PC-9 (cell line): ENCODE results near the gene MGAT1. TPM values are rescaled to one million over a fixed set of nuclear protein-coding genes. Genes with fewer than 3 reads are reported as not detected.

ENCODE experiments used
- BruUV-seq: library from RNA; stranded (reverse); fragments of 400-500 nt; replicated peaks from 2 replicates; lab custom pipeline; 2021; lab: Mats Ljungman, UMichigan
- CTCF ChIA-PET: fragments of 300-600 bp; sonication (Branson Sonifier 250); formaldehyde crosslinking; loops from one replicate; lab custom pipeline; 2022; ENCODE audit warnings: antibody characterized with exemption; lab: Charles Lee
- POLR2A ChIA-PET: fragments of 300-600 bp; sonication (Branson Sonifier 250); formaldehyde crosslinking; loops from one replicate; lab custom pipeline; 2022; ENCODE audit warnings: antibody characterized with exemption; ENCODE audit not compliant: unreplicated experiment; lab: Charles Lee
- DNase-seq, 2 experiments: peaks; one replicate each; pipeline versions ENCODE4 v3.0.0 to v3.0.0-alpha.2; 2015 to 2022; ENCODE audit warnings: mixed read lengths in 1 of 2
- H2AFZ ChIP-seq: fragments of 200-600 bp; sonication (generic); 2 replicates; pipeline ENCODE4 v1.8.1; 2017; ENCODE audit warnings: antibody characterized with exemption
- H3F3A ChIP-seq: fragments of 200-600 bp; sonication (generic); 2 replicates; pipeline ENCODE4 v1.8.1; 2017; ENCODE audit warnings: antibody characterized with exemption, mild to moderate bottlenecking, low read depth; ENCODE audit not compliant: insufficient read depth
- H3K27ac ChIP-seq: fragments of 200-600 bp; sonication (generic); 2 replicates; pipeline ENCODE4 v1.6.1; 2016; ENCODE audit warnings: mixed run types
- H3K27me3 ChIP-seq: fragments of 200-600 bp; sonication (generic); 2 replicates; pipeline ENCODE4 v1.6.1; 2016; ENCODE audit warnings: low read depth, mixed run types; ENCODE audit not compliant: insufficient read depth
- H3K36me3 ChIP-seq: fragments of 200-600 bp; sonication (generic); 2 replicates; pipeline ENCODE4 v1.6.1; 2016; ENCODE audit warnings: low read depth, mixed run types
- H3K4me1 ChIP-seq: fragments of 200-600 bp; sonication (generic); replicated peaks from 2 replicates; pipeline ENCODE4 v1.6.1; 2016; ENCODE audit warnings: mixed run types; ENCODE audit not compliant: insufficient read depth
- H3K4me2 ChIP-seq: fragments of 200-600 bp; sonication (generic); 2 replicates; pipeline ENCODE4 v1.6.1; 2017; ENCODE audit warnings: mixed run types
- H3K4me3 ChIP-seq: fragments of 200-600 bp; sonication (generic); 2 replicates; pipeline ENCODE4 v1.6.1; 2016; ENCODE audit warnings: mixed run types
- H3K79me2 ChIP-seq: fragments of 200-600 bp; sonication (generic); 2 replicates; pipeline ENCODE4 v1.6.1; 2017; ENCODE audit warnings: low read depth, mixed run types
- H3K9me2 ChIP-seq: fragments of 200-600 bp; sonication (generic); 2 replicates; pipeline ENCODE4 v1.8.1; 2017; ENCODE audit warnings: mild to moderate bottlenecking; ENCODE audit not compliant: insufficient read depth
- H3K9me3 ChIP-seq: fragments of 200-600 bp; sonication (generic); 2 replicates; pipeline ENCODE4 v1.8.1; 2016; ENCODE audit warnings: low read depth; ENCODE audit not compliant: insufficient read depth
- H4K20me1 ChIP-seq: fragments of 200-600 bp; sonication (generic); 2 replicates; pipeline ENCODE4 v1.8.1; 2017; ENCODE audit not compliant: insufficient read depth
- EZH2 ChIP-seq: fragments of 200-600 bp; sonication (generic); IDR thresholded peaks from 2 replicates; pipeline ENCODE4 v1.8.0; 2017; ENCODE audit warnings: antibody characterized with exemption, low read depth
- intact Hi-C: fragments of 100-400 bp; cut with micrococcal nuclease; formaldehyde crosslinking; loops from one replicate; pipeline ENCODE4 v1.10.0; 2022; ENCODE audit not compliant: unreplicated experiment
- total RNA-seq: library from RNA; stranded (reverse); gene quantifications from 2 replicates; pipeline ENCODE4 v1.2.3, GENCODE V29; 2021
- TF ChIP-seq, protein P1 (sequence below): fragments of 200-600 bp; sonication (generic); conservative IDR thresholded peaks from 2 replicates; pipeline ENCODE4 v1.6.1; 2017; ENCODE audit warnings: mixed run types, antibody characterized with exemption, mild to moderate bottlenecking, moderate library complexity

Gene MGAT1
- total RNA-seq, 1 experiment from 2014 or later = 103 TPM

DNA sequence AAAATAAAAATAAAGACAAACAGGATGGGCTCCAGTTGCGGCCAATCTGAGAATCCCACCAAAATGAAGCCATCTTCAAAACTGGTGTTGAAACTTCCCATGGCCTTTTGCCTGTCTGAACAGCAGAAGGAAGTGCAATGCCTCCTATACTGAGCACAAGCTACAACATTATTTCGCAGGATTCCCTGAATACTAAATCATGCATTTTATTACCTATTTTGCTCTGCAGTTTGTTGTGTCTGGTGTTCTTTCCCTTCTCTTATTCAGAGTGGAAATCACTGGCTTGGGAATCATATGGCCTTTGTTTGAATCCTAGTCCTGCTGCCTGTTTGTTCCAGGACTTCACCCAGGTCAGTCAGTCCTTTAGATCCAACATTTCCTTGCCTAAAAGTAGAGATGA is 62.6 kb downstream of the MGAT1 start, which contains the start of gene OR2Y1:
TSS of gene OR2Y1 (minus strand) at position 101 of the 400 bp plus-strand sequence. CDS start at position 101, 0 bp downstream.
- H3F3A ChIP-seq = no peaks in the 10 kb centered on the region
- no peak within 1 kb of the TSS for H3K27ac ChIP-seq
- CTCF ChIA-PET = no interaction called here
- no peaks in the 10 kb centered on the region for H3K9me2 ChIP-seq
- no peaks in the 10 kb centered on the region for H3K79me2 ChIP-seq
- TF ChIP-seq, protein P1, sequence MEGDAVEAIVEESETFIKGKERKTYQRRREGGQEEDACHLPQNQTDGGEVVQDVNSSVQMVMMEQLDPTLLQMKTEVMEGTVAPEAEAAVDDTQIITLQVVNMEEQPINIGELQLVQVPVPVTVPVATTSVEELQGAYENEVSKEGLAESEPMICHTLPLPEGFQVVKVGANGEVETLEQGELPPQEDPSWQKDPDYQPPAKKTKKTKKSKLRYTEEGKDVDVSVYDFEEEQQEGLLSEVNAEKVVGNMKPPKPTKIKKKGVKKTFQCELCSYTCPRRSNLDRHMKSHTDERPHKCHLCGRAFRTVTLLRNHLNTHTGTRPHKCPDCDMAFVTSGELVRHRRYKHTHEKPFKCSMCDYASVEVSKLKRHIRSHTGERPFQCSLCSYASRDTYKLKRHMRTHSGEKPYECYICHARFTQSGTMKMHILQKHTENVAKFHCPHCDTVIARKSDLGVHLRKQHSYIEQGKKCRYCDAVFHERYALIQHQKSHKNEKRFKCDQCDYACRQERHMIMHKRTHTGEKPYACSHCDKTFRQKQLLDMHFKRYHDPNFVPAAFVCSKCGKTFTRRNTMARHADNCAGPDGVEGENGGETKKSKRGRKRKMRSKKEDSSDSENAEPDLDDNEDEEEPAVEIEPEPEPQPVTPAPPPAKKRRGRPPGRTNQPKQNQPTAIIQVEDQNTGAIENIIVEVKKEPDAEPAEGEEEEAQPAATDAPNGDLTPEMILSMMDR = no peak
- no peak for TF ChIP-seq EZH2
- no peaks in the 10 kb centered on the region for H3K36me3 ChIP-seq
- H3K4me1 ChIP-seq = no peaks in the 10 kb centered on the region
- H2AFZ ChIP-seq = no peak within 1 kb of the TSS
- POLR2A ChIA-PET = no interaction called here
- no peak within 1 kb of the TSS for H3K4me3 ChIP-seq
- H3K27me3 ChIP-seq = peaks cover 94% of the 10 kb centered on the region
- H3K9me3 ChIP-seq = no peaks in the 10 kb centered on the region
- H4K20me1 ChIP-seq = no peaks in the 10 kb centered on the region
- no TSS peak for BruUV-seq
- no peak within 1 kb of the TSS for H3K4me2 ChIP-seq
- intact Hi-C loops = no loop called here
- DNase-seq = no peak

DNA sequence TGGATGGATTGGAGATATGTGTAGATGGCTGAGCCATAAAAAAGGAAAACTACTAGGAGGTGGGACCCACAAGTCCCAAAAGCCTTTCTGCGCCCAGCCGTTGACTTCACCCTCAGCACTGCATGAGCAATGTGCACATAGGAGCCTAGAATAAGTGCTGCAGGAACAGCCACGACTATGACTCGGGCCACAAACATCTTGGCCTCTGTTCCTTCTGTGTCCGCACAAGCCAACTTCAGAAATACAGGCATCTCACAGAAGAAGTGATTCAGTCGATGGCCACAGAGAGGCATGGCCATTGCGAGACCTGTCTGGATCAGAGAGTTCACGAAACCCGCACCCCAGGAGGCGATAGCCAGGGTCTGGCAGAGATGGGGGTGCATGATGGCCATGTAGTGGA is 63.3 kb downstream of the MGAT1 start:
- Histone ChIP-seq H3F3A (no peaks in the 10 kb centered on the region), H3K4me2 (no peak overlapping the region), H3K9me2 (no peaks in the 10 kb centered on the region), H3K4me3 (no peak overlapping the region), H3K4me1 (no peaks in the 10 kb centered on the region), H4K20me1 (no peaks in the 10 kb centered on the region), H3K27ac (no peak overlapping the region), H3K36me3 (no peaks in the 10 kb centered on the region), H2AFZ (no peak overlapping the region), H3K27me3 (peaks cover 94% of the 10 kb centered on the region), H3K9me3 (no peaks in the 10 kb centered on the region), H3K79me2 (no peaks in the 10 kb centered on the region)
- ChIA-PET POLR2A (no interaction called here), CTCF (no interaction called here)
- no TSS peak for BruUV-seq
- intact Hi-C loops = no loop called here
- DNase-seq = no peak
- TF ChIP-seq EZH2 = no peak
- TF ChIP-seq, protein P1 = no peak

DNA sequence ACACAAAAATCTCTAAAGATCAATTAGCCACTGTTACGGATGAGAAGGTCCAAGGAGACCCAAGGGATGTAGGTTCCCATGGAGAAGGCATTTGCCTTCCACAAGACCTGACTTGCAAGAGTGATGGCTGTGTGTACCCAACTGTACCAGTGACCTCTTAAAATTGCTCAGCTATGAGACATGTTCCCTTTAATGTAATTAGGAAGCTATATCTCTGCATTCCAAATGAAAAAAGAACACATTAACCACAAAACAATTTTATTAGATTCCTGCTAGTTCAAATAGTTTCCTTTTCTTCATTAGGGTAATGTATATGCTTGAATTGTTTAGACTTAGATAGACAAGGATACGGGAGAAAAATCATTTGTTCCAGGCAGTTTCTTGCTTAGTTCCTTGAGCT is 66.1 kb downstream of the MGAT1 start:
- TF ChIP-seq, protein P1 = no peak
- TF ChIP-seq EZH2 = no peak
- Histone ChIP-seq H3K79me2 (no peaks in the 10 kb centered on the region), H3K36me3 (no peaks in the 10 kb centered on the region), H2AFZ (no peak overlapping the region), H3K27me3 (peaks cover 94% of the 10 kb centered on the region), H3K9me3 (no peaks in the 10 kb centered on the region), H3K4me3 (no peak overlapping the region), H3K9me2 (no peaks in the 10 kb centered on the region), H3K4me2 (no peak overlapping the region), H3F3A (no peaks in the 10 kb centered on the region), H4K20me1 (no peaks in the 10 kb centered on the region), H3K27ac (no peak overlapping the region), H3K4me1 (no peaks in the 10 kb centered on the region)
- ChIA-PET CTCF (no interaction called here), POLR2A (no interaction called here)
- no TSS peak for BruUV-seq
- DNase-seq = no peak
- intact Hi-C loops = no loop called here

Other genes starting within 250 kb of the MGAT1 start
- gene SCGB3A1, start 211.3 kb downstream of the MGAT1 start, total RNA-seq = not detected in 2 replicates
- gene FLT4, start 153.2 kb downstream of the MGAT1 start, total RNA-seq = not detected in 2 replicates
- not detected in 2 replicates for gene OR2Y1, start 62.7 kb downstream of the MGAT1 start, total RNA-seq
- gene ZFP62, start 58.5 kb upstream of the MGAT1 start, total RNA-seq = 48.6 and 57.3 TPM in 2 replicates
- gene BTNL8, start 96.4 kb upstream of the MGAT1 start, total RNA-seq = not detected in 2 replicates
- not detected in 2 replicates for gene BTNL3, start 186.0 kb upstream of the MGAT1 start, total RNA-seq
- gene BTNL9, start 237.5 kb upstream of the MGAT1 start, total RNA-seq = not detected in 2 replicates